HEK293 (cell line): ENCODE results near the gene TSPO.

Experiments used
- CTCF ChIA-PET: fragments of 350-600 bp; formaldehyde crosslinking; extraction: SDS; loops from one replicate; lab custom pipeline; 2021; ENCODE audit warnings: antibody characterized with exemption; lab: Yijun Ruan, JAX
- POLR2A ChIA-PET: fragments of 300-600 bp; formaldehyde crosslinking; extraction: SDS; loops from one replicate; lab custom pipeline; 2020; ENCODE audit warnings: antibody characterized with exemption, inconsistent platforms; lab: Yijun Ruan, JAX
- H3K27ac ChIP-seq: fragments of 200-500 bp; sonication (Bioruptor generic); 2 replicates; pipeline ENCODE4 v1.5.1; 2014; ENCODE audit warnings: low read depth, low read length, control low read depth, inconsistent platforms; ENCODE audit errors: extremely low read depth
- H3K36me3 ChIP-seq, 2 experiments: fragments of 200-500 bp in 1 of 2; sonication (Bioruptor generic) in 1 of 2; 1 replicate in 1 of 2; 2 replicates in 1 of 2; pipeline ENCODE4 v1.5.1; 2014 to 2017; ENCODE audit warnings: inconsistent platforms in 2 of 2, low read length in 2 of 2; ENCODE audit not compliant: control insufficient read depth in 2 of 2, insufficient read depth in 1 of 2
- H3K4me1 ChIP-seq: fragments of 200-500 bp; sonication (Bioruptor generic); 2 replicates; pipeline ENCODE4 v1.5.1; 2014; ENCODE audit warnings: mild to moderate bottlenecking, low read length, inconsistent platforms; ENCODE audit not compliant: control insufficient read depth, insufficient read depth
- H3K4me3 ChIP-seq: 2 replicates; pipeline ENCODE4 v1.5.1; 2011; ENCODE audit warnings: low read depth, mild to moderate bottlenecking, control low read depth, low read length, moderate library complexity
- H3K9me3 ChIP-seq: fragments of 200-500 bp; sonication (Bioruptor generic); 2 replicates; pipeline ENCODE4 v1.5.1; 2014; ENCODE audit warnings: low read depth, low read length, inconsistent platforms; ENCODE audit not compliant: control insufficient read depth, insufficient read depth
- CTCF ChIP-seq: fragments of 450-650 bp; formaldehyde crosslinking; IDR thresholded peaks from 2 replicates; pipeline ENCODE4 v1.5.1; 2016; ENCODE audit warnings: missing biosample characterization, missing genetic modification characterization
- KLF17 ChIP-seq: fragments of 450-650 bp; formaldehyde crosslinking; IDR thresholded peaks from 2 replicates; pipeline ENCODE4 v1.5.1; 2016; ENCODE audit warnings: missing biosample characterization, missing genetic modification characterization
- SCRT1 ChIP-seq: fragments of 450-650 bp; formaldehyde crosslinking; IDR thresholded peaks from 2 replicates; pipeline ENCODE4 v1.5.1; 2016; ENCODE audit warnings: missing biosample characterization, missing genetic modification characterization, borderline replicate concordance
- SP3 ChIP-seq: fragments of 450-650 bp; formaldehyde crosslinking; IDR thresholded peaks from 2 replicates; pipeline ENCODE4 v1.5.1; 2016; ENCODE audit warnings: missing biosample characterization, missing genetic modification characterization
- ZBTB10 ChIP-seq: fragments of 450-650 bp; formaldehyde crosslinking; IDR thresholded peaks from 2 replicates; pipeline ENCODE4 v1.5.1; 2016; ENCODE audit warnings: missing biosample characterization, missing genetic modification characterization
- ZBTB49 ChIP-seq: fragments of 450-650 bp; formaldehyde crosslinking; IDR thresholded peaks from 2 replicates; pipeline ENCODE4 v1.5.1; 2016; ENCODE audit warnings: missing biosample characterization, missing genetic modification characterization, low read depth
- ZNF140 ChIP-seq: fragments of 450-650 bp; formaldehyde crosslinking; IDR thresholded peaks from 2 replicates; pipeline ENCODE4 v1.5.1; 2016; ENCODE audit warnings: missing biosample characterization, missing genetic modification characterization
- ZNF146 ChIP-seq: fragments of 450-650 bp; formaldehyde crosslinking; IDR thresholded peaks from 2 replicates; pipeline ENCODE4 v1.5.1; 2016; ENCODE audit warnings: missing biosample characterization, missing genetic modification characterization
- ZNF23 ChIP-seq: fragments of 450-650 bp; formaldehyde crosslinking; IDR thresholded peaks from 2 replicates; pipeline ENCODE4 v1.5.1; 2016; ENCODE audit warnings: missing biosample characterization, missing genetic modification characterization, borderline replicate concordance
- ZNF280C ChIP-seq: fragments of 450-650 bp; formaldehyde crosslinking; IDR thresholded peaks from 2 replicates; pipeline ENCODE4 v1.5.1; 2016; ENCODE audit warnings: missing biosample characterization, missing genetic modification characterization
- ZNF311 ChIP-seq: fragments of 450-650 bp; formaldehyde crosslinking; IDR thresholded peaks from 2 replicates; pipeline ENCODE4 v1.5.1; 2017; ENCODE audit warnings: missing biosample characterization, missing genetic modification characterization, borderline replicate concordance
- ZNF354C ChIP-seq: fragments of 450-650 bp; formaldehyde crosslinking; IDR thresholded peaks from 2 replicates; pipeline ENCODE4 v1.5.1; 2016; ENCODE audit warnings: missing biosample characterization, missing genetic modification characterization, low read depth, borderline replicate concordance
- ZNF391 ChIP-seq: fragments of 450-650 bp; formaldehyde crosslinking; IDR thresholded peaks from 2 replicates; pipeline ENCODE4 v1.5.1; 2016; ENCODE audit warnings: low read depth, missing biosample characterization, missing genetic modification characterization, borderline replicate concordance
- ZNF513 ChIP-seq: fragments of 450-650 bp; IDR thresholded peaks from 2 replicates; pipeline ENCODE4 v1.5.1; 2018; ENCODE audit warnings: missing biosample characterization, missing genetic modification characterization
- ZNF548 ChIP-seq: fragments of 450-650 bp; formaldehyde crosslinking; IDR thresholded peaks from 2 replicates; pipeline ENCODE4 v1.5.1; 2016; ENCODE audit warnings: missing biosample characterization, missing genetic modification characterization
- ZNF571 ChIP-seq: fragments of 450-650 bp; formaldehyde crosslinking; IDR thresholded peaks from 2 replicates; pipeline ENCODE4 v1.5.0; 2017; ENCODE audit warnings: missing biosample characterization, missing genetic modification characterization
- ZNF580 ChIP-seq: fragments of 450-650 bp; formaldehyde crosslinking; IDR thresholded peaks from 2 replicates; pipeline ENCODE4 v1.5.1; 2016; ENCODE audit warnings: missing biosample characterization, missing genetic modification characterization
- ZNF621 ChIP-seq: fragments of 450-650 bp; formaldehyde crosslinking; IDR thresholded peaks from 2 replicates; pipeline ENCODE4 v1.5.1; 2017; ENCODE audit warnings: missing biosample characterization, missing genetic modification characterization
- ZNF707 ChIP-seq: fragments of 450-650 bp; formaldehyde crosslinking; IDR thresholded peaks from 2 replicates; pipeline ENCODE4 v1.5.1; 2016; ENCODE audit warnings: missing biosample characterization, missing genetic modification characterization
- ZNF830 ChIP-seq: fragments of 450-650 bp; IDR thresholded peaks from 2 replicates; pipeline ENCODE4 v1.5.0; 2018; ENCODE audit warnings: missing biosample characterization, missing genetic modification characterization, low read depth, mild to moderate bottlenecking, moderate library complexity

Gene TSPO

GRCh38 chr22:43212434-43212952, 61.1 kb downstream of the TSPO start:
- no peak overlapping the region for H3K4me3 ChIP-seq
- no peaks in the 10 kb centered on the region for H3K36me3 ChIP-seq
- no peak overlapping the region for H3K27ac ChIP-seq
- H3K4me1 ChIP-seq: no peaks in the 10 kb centered on the region
- ChIA-PET CTCF (interaction anchor here (0.9 to 1.5 kb wide), 2 partner anchors 8 to 16 kb away, joined by 3 to 11 read pairs; no protein-coding TSS in a partner anchor), POLR2A (interaction anchor here (0.6 to 2.1 kb wide), 2 partner anchors 25 to 763 kb away, joined by 4 to 10 read pairs; no protein-coding TSS in a partner anchor)
- no peaks in the 10 kb centered on the region for H3K9me3 ChIP-seq
- no peak for TF ChIP-seq ZNF140 (tag by site-specific recombination)
- TF ChIP-seq SP3 (tag by site-specific recombination): no peak
- TF ChIP-seq ZNF830 (tag by site-specific recombination): no peak
- TF ChIP-seq ZNF621: no peak
- TF ChIP-seq ZNF571: no peak
- no peak for TF ChIP-seq ZNF580 (tag by site-specific recombination)
- TF ChIP-seq ZNF391 (tag by site-specific recombination): no peak
- no peak for TF ChIP-seq KLF17 (tag by site-specific recombination)
- TF ChIP-seq ZNF280C (tag by site-specific recombination): no peak
- no peak for TF ChIP-seq ZBTB49 (tag by site-specific recombination)
- TF ChIP-seq ZNF146 (tag by site-specific recombination): no peak
- no peak for TF ChIP-seq ZBTB10 (tag by site-specific recombination)
- no peak for TF ChIP-seq ZNF311
- no peak for TF ChIP-seq ZNF548 (tag by site-specific recombination)
- TF ChIP-seq ZNF707 (tag by site-specific recombination): no peak
- no peak for TF ChIP-seq ZNF513 (tag by site-specific recombination)
- no peak for TF ChIP-seq ZNF23
- TF ChIP-seq SCRT1 (tag by site-specific recombination): no peak
- no peak for TF ChIP-seq CTCF
- TF ChIP-seq ZNF354C (tag by site-specific recombination): no peak
